PC-3 (cell line): ENCODE data around the gene FBXL15. TPM values are rescaled to one million over a fixed set of nuclear protein-coding genes. Genes with fewer than 3 reads are reported as not detected.
A peak's percentile ranks its signal among the peaks of the same experiment; 100 is the strongest.

Experiments used
- ATAC-seq: fragments of 200-7000 bp; cut with Tn5 transposase; 2 replicates; pipeline ENCODE4 v1.9.1; 2020; ENCODE audit warnings: mild to moderate bottlenecking, moderate library complexity
- BruUV-seq: library from RNA; stranded (reverse); fragments of 400-500 nt; replicated peaks from 2 replicates; lab custom pipeline; 2021; lab: Mats Ljungman, UMichigan
- CTCF ChIA-PET: fragments of 300-600 bp; sonication (Branson Sonifier 250); formaldehyde crosslinking; loops from one replicate; lab custom pipeline; 2022; ENCODE audit warnings: antibody characterized with exemption; lab: Charles Lee
- POLR2A ChIA-PET: fragments of 300-600 bp; sonication (Branson Sonifier 250); formaldehyde crosslinking; loops from one replicate; lab custom pipeline; 2022; ENCODE audit warnings: antibody characterized with exemption; ENCODE audit not compliant: unreplicated experiment; lab: Charles Lee
- DNase-seq: peaks from one replicate; pipeline ENCODE4 v3.0.0-alpha.2; 2015
- H2AFZ ChIP-seq: fragments of 300-600 bp; sonication (generic); 2 replicates; pipeline ENCODE4 v1.6.0; 2016; ENCODE audit warnings: antibody characterized with exemption, low read length
- H3F3A ChIP-seq: fragments of 300-600 bp; sonication (generic); one replicate; pipeline ENCODE4 v1.6.0; 2017; ENCODE audit warnings: antibody characterized with exemption, low read length, control low read depth, mild to moderate bottlenecking; ENCODE audit not compliant: unreplicated experiment
- H3K27ac ChIP-seq: fragments of 300-600 bp; sonication (generic); 2 replicates; pipeline ENCODE4 v1.5.1; 2016; ENCODE audit warnings: mild to moderate bottlenecking, low read length
- H3K27me3 ChIP-seq: fragments of 300-600 bp; sonication (generic); 2 replicates; pipeline ENCODE4 v1.6.1; 2016; ENCODE audit warnings: low read length, mixed read lengths
- H3K36me3 ChIP-seq: fragments of 300-600 bp; sonication (generic); 2 replicates; pipeline ENCODE4 v1.6.1; 2016; ENCODE audit warnings: low read depth, mixed run types, low read length, mixed read lengths
- H3K4me1 ChIP-seq: fragments of 300-600 bp; sonication (generic); 2 replicates; pipeline ENCODE4 v1.5.1; 2016; ENCODE audit warnings: low read length; ENCODE audit not compliant: insufficient read depth
- H3K4me2 ChIP-seq: fragments of 300-600 bp; sonication (generic); 2 replicates; pipeline ENCODE4 v1.6.0; 2016; ENCODE audit warnings: low read length
- H3K4me3 ChIP-seq: fragments of 300-600 bp; sonication (generic); 2 replicates; pipeline ENCODE4 v1.5.1; 2016; ENCODE audit warnings: mild to moderate bottlenecking, low read length, mixed read lengths
- H3K79me2 ChIP-seq: fragments of 300-600 bp; sonication (generic); 2 replicates; pipeline ENCODE4 v1.6.1; 2017; ENCODE audit warnings: low read length, mixed read lengths
- H3K9ac ChIP-seq: fragments of 300-600 bp; sonication (generic); 2 replicates; pipeline ENCODE4 v1.6.0; 2016; ENCODE audit warnings: mild to moderate bottlenecking, low read length
- H3K9me2 ChIP-seq: fragments of 300-600 bp; sonication (generic); replicated peaks from 2 replicates; pipeline ENCODE4 v1.6.1; 2016; ENCODE audit warnings: mixed run types, low read length, mixed read lengths
- H3K9me3 ChIP-seq: fragments of 300-600 bp; sonication (generic); 2 replicates; pipeline ENCODE4 v1.6.1; 2016; ENCODE audit warnings: low read length, mixed read lengths
- H4K20me1 ChIP-seq: fragments of 300-600 bp; sonication (generic); 2 replicates; pipeline ENCODE4 v1.6.1; 2016; ENCODE audit warnings: low read length, mixed read lengths
- EZH2 ChIP-seq: fragments of 300-600 bp; sonication (generic); IDR thresholded peaks from one replicate; pipeline ENCODE4 v1.6.1; 2017; ENCODE audit warnings: antibody characterized with exemption, mild to moderate bottlenecking, low read length; ENCODE audit not compliant: unreplicated experiment
- EZH2phosphoT487 ChIP-seq: fragments of 300-600 bp; sonication (generic); IDR thresholded peaks from 2 replicates; pipeline ENCODE4 v1.6.1; 2018; ENCODE audit warnings: mild to moderate bottlenecking, antibody characterized with exemption, low read length, borderline replicate concordance
- intact Hi-C: fragments of 100-400 bp; cut with micrococcal nuclease; formaldehyde crosslinking; loops from 2 replicates; pipeline ENCODE4 v1.9.0; 2023
- total RNA-seq: library from RNA; depleted of rRNA; stranded (reverse); fragments of >200 nt; gene quantifications from 2 replicates; pipeline ENCODE4 v1.2.3, GENCODE V29; 2014
- TF ChIP-seq, protein P1 (sequence below): fragments of 300-600 bp; sonication (generic); conservative IDR thresholded peaks from 2 replicates; pipeline ENCODE4 v1.5.1; 2017; ENCODE audit warnings: antibody characterized with exemption, low read depth, mild to moderate bottlenecking, low read length

Gene FBXL15
- total RNA-seq, 1 experiment from 2014 or later: 12.7 TPM

DNA sequence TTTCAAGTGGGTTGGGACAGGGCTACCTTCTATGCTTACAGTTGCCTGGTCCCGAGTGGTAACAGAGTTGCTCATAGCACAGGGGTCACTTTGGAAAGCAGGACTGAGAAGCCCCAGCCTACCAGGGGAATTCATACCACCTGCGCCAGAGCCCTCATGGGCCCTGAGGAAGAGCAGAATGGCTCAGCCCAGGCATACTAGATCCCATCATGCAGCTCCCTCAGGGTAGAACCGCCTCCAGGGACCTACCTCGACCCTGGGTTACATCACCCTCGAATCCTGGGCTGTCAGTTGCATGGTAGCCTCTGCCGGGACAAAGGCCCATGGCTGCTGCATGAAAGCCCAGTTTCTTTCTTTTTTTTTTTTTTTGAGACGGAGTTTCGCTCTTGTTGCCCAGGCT, 8.8 kb downstream of the FBXL15 start:
- H3K4me1 ChIP-seq: peaks cover 5% of the 10 kb centered on the region; the same call in 1 of the 2 replicates
- ChIA-PET POLR2A (no interaction called here), CTCF (no interaction called here)
- H3F3A ChIP-seq: no peaks in the 10 kb centered on the region
- no peak overlapping the region for H2AFZ ChIP-seq
- no peaks in the 10 kb centered on the region for H3K9me2 ChIP-seq
- H3K79me2 ChIP-seq: peaks cover 11% of the 10 kb centered on the region; the same call in 1 of the 2 replicates
- intact Hi-C loops: no loop called here
- H3K27ac ChIP-seq: no peak overlapping the region
- DNase-seq: no peak
- ATAC-seq: no peak
- H3K9ac ChIP-seq: no peak overlapping the region
- TF ChIP-seq, protein P1, sequence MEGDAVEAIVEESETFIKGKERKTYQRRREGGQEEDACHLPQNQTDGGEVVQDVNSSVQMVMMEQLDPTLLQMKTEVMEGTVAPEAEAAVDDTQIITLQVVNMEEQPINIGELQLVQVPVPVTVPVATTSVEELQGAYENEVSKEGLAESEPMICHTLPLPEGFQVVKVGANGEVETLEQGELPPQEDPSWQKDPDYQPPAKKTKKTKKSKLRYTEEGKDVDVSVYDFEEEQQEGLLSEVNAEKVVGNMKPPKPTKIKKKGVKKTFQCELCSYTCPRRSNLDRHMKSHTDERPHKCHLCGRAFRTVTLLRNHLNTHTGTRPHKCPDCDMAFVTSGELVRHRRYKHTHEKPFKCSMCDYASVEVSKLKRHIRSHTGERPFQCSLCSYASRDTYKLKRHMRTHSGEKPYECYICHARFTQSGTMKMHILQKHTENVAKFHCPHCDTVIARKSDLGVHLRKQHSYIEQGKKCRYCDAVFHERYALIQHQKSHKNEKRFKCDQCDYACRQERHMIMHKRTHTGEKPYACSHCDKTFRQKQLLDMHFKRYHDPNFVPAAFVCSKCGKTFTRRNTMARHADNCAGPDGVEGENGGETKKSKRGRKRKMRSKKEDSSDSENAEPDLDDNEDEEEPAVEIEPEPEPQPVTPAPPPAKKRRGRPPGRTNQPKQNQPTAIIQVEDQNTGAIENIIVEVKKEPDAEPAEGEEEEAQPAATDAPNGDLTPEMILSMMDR: no peak
- no peak for TF ChIP-seq EZH2phosphoT487
- TF ChIP-seq EZH2: no peak
- H4K20me1 ChIP-seq: no peaks in the 10 kb centered on the region
- H3K4me3 ChIP-seq: no peak overlapping the region
- no peak overlapping the region for H3K4me2 ChIP-seq
- no peaks in the 10 kb centered on the region for H3K27me3 ChIP-seq
- BruUV-seq: no TSS peak
- no peaks in the 10 kb centered on the region for H3K36me3 ChIP-seq
- no peaks in the 10 kb centered on the region for H3K9me3 ChIP-seq

GRCh38 chr10:102431452-102432124, 11.0 kb downstream of the FBXL15 start:
- H3K4me3 ChIP-seq: peak overlapping the region; percentile 85
- H3K36me3 ChIP-seq: no peaks in the 10 kb centered on the region
- no TSS peak for BruUV-seq
- no peaks in the 10 kb centered on the region for H3K9me2 ChIP-seq
- H3K27ac ChIP-seq: no peak overlapping the region
- H3K4me1 ChIP-seq: peaks cover 5% of the 10 kb centered on the region; the same call in 1 of the 2 replicates
- peak overlapping the region; percentile 88 for H2AFZ ChIP-seq
- H3K9ac ChIP-seq: peak overlapping the region; percentile 83
- H3K79me2 ChIP-seq: peaks cover 11% of the 10 kb centered on the region; the same call in 1 of the 2 replicates
- no peaks in the 10 kb centered on the region for H3K27me3 ChIP-seq
- POLR2A ChIA-PET: interaction anchor here (0.5 to 0.6 kb wide), 2 partner anchors 42 to 88 kb away, joined by 3 to 6 read pairs; no protein-coding TSS in a partner anchor
- intact Hi-C loops: loop anchor here (1.0 kb wide), 1 partner anchor 18 kb away; no protein-coding TSS in a partner anchor
- no peaks in the 10 kb centered on the region for H3F3A ChIP-seq
- DNase-seq (peak; percentile 22), ATAC-seq (peak; percentile 48)
- H4K20me1 ChIP-seq: no peaks in the 10 kb centered on the region
- CTCF ChIA-PET: no interaction called here
- H3K4me2 ChIP-seq: peak overlapping the region; percentile 90
- H3K9me3 ChIP-seq: no peaks in the 10 kb centered on the region
- TF ChIP-seq EZH2 (no peak), EZH2phosphoT487 (no peak)
- TF ChIP-seq, protein P1: no peak
